Right lobe of liver (tissue), 4 donors: ENCODE data around the gene SCN11A.

Experiments
- CTCF ChIP-seq, 4 donors: fragments of 200-600 bp in 3 of 4; fragments of 450-650 bp in 1 of 4; IDR thresholded peaks; one replicate each; pipeline versions ENCODE4 v1.5.1 to v1.8.0; 2016 to 2022; ENCODE audit warnings: antibody characterized with exemption in 4 of 4, mild to moderate bottlenecking in 2 of 4
- POLR2A ChIP-seq: fragments of 450-650 bp; IDR thresholded peaks from one replicate; pipeline ENCODE4 v1.6.1; 2017; ENCODE audit warnings: antibody characterized with exemption, mild to moderate bottlenecking
- donor health status: DM: no; HTN: no; CAD: no.
- donor health status: DM: no; HTN: no; CAD: no.
- donor health status: DM: no; HTN: yes; CAD: no.

- peak; percentile 62 to 69 (median 64) for TF ChIP-seq CTCF (IDR thresholded peaks at IDR 0.05)
- no peak for TF ChIP-seq POLR2A
These were observed 49.4 kb upstream of the SCN11A start for GRCh38 chr3:39101022-39101689.
